GM18526 (cell line): ENCODE measurements around the gene GPATCH11.

ENCODE experiments used
- POLR2A ChIP-seq: IDR thresholded peaks from 3 replicates; pipeline ENCODE4 v1.6.1; 2011; ENCODE audit not compliant: insufficient read length; ENCODE audit errors: extremely low read depth

Gene GPATCH11

DNA sequence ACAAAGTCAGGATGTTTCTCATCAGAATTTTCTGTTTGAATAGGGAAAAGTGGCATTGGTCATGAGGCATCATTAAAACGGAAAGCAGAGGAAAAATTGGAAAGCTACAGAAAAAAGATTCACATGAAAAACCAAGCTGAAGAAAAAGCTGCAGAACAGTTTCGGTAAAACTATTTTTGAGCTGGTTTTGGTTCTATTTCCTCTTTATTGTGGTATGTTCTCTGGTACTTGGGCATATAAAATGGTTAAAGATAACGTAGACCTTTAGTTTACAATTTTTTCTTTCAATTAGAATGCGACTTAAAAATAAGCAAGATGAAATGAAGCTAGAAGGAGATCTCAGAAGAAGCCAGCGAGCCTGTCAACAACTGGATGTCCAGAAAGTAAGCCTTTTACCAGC is 7.6 kb downstream of the GPATCH11 start:
- no peak for TF ChIP-seq POLR2A

DNA sequence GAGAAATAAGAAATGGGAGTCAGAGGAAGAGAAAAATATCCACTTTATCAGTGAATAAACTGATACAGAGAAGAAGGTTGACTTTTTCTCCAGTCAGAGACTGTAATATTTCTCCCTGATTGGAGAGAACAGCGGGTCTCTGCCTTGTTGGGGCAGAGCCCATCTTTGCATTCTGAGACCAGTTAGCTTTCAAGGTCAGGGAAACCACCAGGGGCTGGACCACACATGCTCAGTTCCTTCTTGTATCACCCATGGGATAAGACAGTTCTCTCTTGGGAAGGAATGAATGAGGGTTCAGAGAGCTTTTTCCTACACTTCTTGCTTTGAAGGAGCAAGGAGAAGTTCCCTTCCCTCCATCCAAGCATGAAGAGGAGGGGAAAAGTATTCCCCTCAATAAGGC is 12.2 kb downstream of the GPATCH11 start:
- TF ChIP-seq POLR2A: no peak

DNA sequence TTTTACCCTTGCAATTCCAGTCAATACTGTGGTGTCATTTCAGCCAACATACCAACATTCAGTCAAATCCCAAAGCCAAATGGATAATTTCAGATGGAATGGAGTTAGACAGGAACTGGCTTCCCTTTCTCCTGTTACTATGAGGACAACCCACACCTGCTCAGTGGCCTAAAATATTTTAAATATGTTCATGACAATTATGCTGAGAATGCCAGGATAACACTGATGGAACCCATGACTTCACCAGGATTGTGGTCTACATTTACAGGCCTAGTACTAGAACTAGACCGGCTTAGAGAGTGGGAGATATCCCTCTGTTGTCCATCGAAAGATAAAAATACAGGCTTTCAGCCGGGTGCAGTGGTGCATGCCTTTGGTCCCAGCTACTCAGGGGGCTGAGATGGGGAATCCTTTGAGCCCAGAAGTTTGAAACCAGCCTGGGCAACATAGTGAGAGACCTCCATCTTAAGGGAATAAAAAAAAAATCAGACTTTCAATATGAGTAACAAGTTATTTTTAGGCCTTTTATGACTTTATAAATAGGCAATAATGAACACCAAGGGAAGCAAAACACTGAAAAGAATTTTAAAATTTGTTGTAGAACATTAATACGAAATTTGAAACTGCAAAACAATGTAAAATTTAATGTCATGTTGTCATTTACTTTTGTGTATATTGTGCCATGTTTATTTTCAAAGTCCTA is 14.2 kb downstream of the GPATCH11 start:
- no peak for TF ChIP-seq POLR2A

GRCh38 chr2:37100054-37100453 is 15.7 kb downstream of the GPATCH11 start:
- no peak for TF ChIP-seq POLR2A

GRCh38 chr2:37102588-37102987 is 18.3 kb downstream of the GPATCH11 start:
- TF ChIP-seq POLR2A: no peak

- TF ChIP-seq POLR2A: no peak
These were observed 19.9 kb downstream of the GPATCH11 start for GRCh38 chr2:37104178-37104577.

GRCh38 chr2:37105150-37105549 is 20.8 kb downstream of the GPATCH11 start:
- TF ChIP-seq POLR2A: no peak

GRCh38 chr2:37109523-37109922 is 25.2 kb downstream of the GPATCH11 start:
- no peak for TF ChIP-seq POLR2A

GRCh38 chr2:37110306-37111212 is 26.2 kb downstream of the GPATCH11 start:
- TF ChIP-seq POLR2A: no peak

DNA sequence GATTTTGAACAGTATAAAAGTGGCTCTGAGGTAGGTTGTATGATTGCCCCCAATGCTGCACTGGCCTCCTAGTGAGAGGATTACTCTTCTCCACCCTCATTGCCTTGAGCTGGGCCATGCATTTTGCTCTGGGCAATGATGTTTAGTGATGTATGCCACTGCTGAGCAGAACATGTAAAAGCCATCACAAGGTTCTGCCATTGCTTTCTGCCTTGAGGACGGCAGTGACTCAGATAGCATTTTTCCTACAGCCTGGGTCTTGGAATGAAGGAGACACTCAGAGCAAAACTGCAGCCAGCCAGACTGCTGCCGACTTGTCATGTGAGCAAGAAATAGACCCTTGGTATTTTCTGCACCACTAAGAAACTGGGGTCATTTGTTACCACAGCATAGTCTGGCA is 27.6 kb downstream of the GPATCH11 start:
- no peak for TF ChIP-seq POLR2A

GRCh38 chr2:37117566-37117965 is 33.2 kb downstream of the GPATCH11 start:
- no peak for TF ChIP-seq POLR2A

DNA sequence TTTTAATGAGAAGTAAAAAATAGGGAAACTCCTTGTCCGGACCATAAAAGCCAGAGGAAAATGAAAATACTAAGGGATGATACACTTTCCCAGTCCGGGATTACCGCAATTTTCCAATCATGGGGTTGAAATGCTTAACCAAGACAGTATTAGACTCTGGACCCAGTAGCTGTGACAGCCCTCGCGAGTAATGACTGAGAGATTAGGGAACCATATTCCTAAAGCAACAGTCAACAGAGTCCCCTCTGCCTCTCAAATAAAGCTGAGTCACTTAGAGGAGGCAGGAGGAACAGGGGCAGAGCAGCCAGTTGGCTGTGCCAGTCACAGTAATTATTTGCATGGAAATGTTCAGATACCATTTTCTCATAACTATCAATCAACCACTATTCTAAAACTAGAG is 34.8 kb downstream of the GPATCH11 start:
- no peak for TF ChIP-seq POLR2A

GRCh38 chr2:37125416-37125815 is 41.1 kb downstream of the GPATCH11 start:
- TF ChIP-seq POLR2A: no peak

DNA sequence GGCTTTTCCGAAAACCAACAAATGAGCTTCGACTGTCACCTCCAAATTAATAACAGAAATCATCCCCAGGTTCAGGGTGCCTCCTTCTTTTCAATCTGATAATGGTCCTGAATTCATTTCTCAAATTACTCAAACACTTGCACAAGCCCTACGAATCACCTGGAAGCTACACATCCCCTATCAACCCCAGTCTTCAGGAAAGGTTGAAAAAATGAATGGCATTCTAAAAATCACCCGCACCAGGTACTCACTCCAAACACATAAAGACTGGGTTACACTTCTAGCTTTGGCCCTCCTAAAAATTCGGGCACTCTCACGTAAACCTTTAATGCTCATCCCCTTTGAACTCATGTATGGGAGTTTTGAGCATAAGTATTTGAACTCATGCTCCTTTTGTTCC is 48.6 kb downstream of the GPATCH11 start:
- no peak for TF ChIP-seq POLR2A

GRCh38 chr2:37142546-37142945 is 58.2 kb downstream of the GPATCH11 start:
- TF ChIP-seq POLR2A: no peak

DNA sequence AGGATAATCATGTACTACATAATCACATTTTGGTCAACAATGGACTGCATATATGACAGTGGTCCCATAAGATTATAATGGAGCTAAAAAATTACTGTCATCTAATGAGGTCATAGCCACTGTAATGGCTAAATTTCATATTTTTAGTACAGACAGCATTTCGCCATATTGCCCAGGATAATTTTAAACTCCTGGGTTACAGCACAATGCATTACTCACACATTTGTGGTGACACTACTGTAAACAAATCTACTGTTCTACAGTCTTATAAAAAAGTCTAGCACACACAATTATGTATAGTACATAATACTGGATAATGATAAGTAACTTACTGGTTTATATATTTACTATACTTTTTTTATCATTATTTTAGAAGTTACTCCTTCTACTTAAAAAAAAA is 59.7 kb downstream of the GPATCH11 start:
- TF ChIP-seq POLR2A: no peak
